ENCODE results near the gene NFATC2. TPM values are rescaled to one million over a fixed set of nuclear protein-coding genes. Genes with fewer than 3 reads are reported as not detected.

NFATC2 gene
- total RNA-seq, 3 donors from 2014 or later: 5.9 to 11.9 (median 10.2) TPM

GRCh38 chr20:51581571-51581970, 39.1 kb upstream of the NFATC2 start:
- H3K27ac ChIP-seq: no peak overlapping the region
- no peak overlapping the region for H3K4me3 ChIP-seq
- H3K4me1 ChIP-seq: no peaks in the 10 kb centered on the region
- no peaks in the 10 kb centered on the region for H3K36me3 ChIP-seq
- intact Hi-C loops (cut with DNase I; ENCODE audit: low total_unique reads): no loop called here
- no peaks in the 10 kb centered on the region for H3K27me3 ChIP-seq
- DNase-seq (ENCODE audit: low spot score in 2 of 2): no peak
- no peaks in the 10 kb centered on the region for H3K9me3 ChIP-seq
- no peak for TF ChIP-seq POLR2AphosphoS5 (IDR thresholded peaks at IDR 0.05)
- TF ChIP-seq POLR2A (IDR thresholded peaks at IDR 0.05): no peak
- TF ChIP-seq, protein P1, sequence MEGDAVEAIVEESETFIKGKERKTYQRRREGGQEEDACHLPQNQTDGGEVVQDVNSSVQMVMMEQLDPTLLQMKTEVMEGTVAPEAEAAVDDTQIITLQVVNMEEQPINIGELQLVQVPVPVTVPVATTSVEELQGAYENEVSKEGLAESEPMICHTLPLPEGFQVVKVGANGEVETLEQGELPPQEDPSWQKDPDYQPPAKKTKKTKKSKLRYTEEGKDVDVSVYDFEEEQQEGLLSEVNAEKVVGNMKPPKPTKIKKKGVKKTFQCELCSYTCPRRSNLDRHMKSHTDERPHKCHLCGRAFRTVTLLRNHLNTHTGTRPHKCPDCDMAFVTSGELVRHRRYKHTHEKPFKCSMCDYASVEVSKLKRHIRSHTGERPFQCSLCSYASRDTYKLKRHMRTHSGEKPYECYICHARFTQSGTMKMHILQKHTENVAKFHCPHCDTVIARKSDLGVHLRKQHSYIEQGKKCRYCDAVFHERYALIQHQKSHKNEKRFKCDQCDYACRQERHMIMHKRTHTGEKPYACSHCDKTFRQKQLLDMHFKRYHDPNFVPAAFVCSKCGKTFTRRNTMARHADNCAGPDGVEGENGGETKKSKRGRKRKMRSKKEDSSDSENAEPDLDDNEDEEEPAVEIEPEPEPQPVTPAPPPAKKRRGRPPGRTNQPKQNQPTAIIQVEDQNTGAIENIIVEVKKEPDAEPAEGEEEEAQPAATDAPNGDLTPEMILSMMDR (IDR thresholded peaks at IDR 0.05): no peak

DNA sequence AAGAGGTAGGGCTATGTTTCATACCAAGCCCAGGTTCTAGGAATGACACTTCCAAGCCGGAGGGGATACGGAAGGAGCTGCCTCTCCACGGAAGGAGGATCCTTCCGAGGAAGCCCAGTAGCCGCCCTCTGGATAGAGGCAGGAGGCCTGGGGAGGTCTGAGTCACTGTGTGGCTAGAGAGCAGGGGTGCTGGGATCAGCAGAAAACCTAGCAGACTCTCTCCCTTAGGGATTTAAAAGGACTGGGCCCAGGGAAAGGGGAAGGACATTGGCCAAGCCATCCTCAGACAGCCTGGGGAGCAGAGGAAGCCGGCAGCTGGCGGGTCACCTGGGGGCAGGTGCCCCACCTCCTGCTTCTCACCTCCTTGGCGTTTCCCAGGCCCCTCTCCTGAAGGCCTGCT, 36.6 kb upstream of the NFATC2 start:
- Histone ChIP-seq H3K4me3 (no peak overlapping the region), H3K27me3 (no peaks in the 10 kb centered on the region), H3K36me3 (no peaks in the 10 kb centered on the region), H3K9me3 (peaks cover 0 to 3% of the 10 kb centered on the region in 2 donors), H3K4me1 (no peaks in the 10 kb centered on the region), H3K27ac (no peak overlapping the region)
- intact Hi-C loops (cut with DNase I; ENCODE audit: low total_unique reads): no loop called here
- TF ChIP-seq POLR2A (IDR thresholded peaks at IDR 0.05) (no peak), POLR2AphosphoS5 (IDR thresholded peaks at IDR 0.05) (no peak)
- TF ChIP-seq, protein P1 (IDR thresholded peaks at IDR 0.05): no peak
- DNase-seq (ENCODE audit: low spot score in 2 of 2): no peak

DNA sequence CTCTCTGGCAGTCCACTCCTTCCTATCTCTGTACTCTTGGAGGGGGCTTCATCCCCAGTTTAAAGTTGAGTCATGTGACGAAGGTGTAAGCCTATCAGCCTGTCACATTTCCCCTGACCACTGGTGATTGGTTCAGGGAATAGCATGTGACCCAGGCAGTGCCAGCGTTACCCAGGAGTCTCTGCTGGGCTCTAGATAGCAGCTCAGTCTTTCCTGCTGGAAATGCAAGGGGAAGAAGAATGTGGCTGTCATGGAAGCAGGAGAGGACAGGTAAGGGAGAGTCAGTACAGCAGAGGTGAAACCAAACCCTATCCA, 35.6 kb upstream of the NFATC2 start:
- no peak overlapping the region for H3K4me3 ChIP-seq
- H3K4me1 ChIP-seq: no peaks in the 10 kb centered on the region
- H3K27me3 ChIP-seq: no peaks in the 10 kb centered on the region
- intact Hi-C loops (cut with DNase I; ENCODE audit: low total_unique reads): no loop called here
- no peaks in the 10 kb centered on the region for H3K36me3 ChIP-seq
- H3K27ac ChIP-seq: no peak overlapping the region
- TF ChIP-seq, protein P1 (IDR thresholded peaks at IDR 0.05): no peak
- no peak for TF ChIP-seq POLR2A (IDR thresholded peaks at IDR 0.05)
- TF ChIP-seq POLR2AphosphoS5 (IDR thresholded peaks at IDR 0.05): no peak
- H3K9me3 ChIP-seq: peaks cover 0 to 3% of the 10 kb centered on the region in 2 donors
- DNase-seq (ENCODE audit: low spot score in 2 of 2): no peak

DNA sequence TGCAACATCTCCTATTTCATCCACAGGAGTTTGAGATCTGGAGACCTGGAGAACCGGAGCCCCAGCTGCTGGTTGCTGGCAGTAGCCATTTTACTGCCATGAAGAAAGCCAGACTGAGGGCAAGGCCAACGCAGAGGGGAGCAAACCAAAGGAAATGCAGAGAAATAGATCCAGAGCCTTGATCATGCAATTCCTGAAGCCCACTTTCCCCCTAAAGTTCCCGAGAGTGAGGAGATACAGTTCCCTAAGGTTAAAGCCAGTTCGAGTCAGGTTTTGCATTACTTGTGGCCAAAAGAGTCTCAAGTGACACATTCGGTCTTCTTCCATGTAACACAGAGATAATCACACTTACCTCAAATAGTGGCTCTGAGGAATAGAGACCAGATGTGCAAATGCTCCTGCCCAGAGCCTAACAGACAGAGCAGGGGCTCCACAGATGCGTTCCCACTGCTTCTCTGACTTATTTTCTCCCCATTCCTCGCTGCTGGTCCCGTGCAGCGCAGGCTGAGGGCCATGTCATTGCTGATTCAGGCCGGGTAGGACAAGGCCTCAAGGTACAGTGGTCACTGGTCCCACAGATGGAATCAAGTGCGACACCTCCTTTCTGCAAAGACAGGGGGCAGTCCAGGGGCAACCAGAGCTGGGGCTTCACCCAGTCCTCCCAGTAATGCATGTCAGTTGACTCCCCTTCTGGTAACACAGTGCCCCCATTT, 35.1 kb upstream of the NFATC2 start:
- no peak for DNase-seq (ENCODE audit: low spot score in 2 of 2)
- Histone ChIP-seq H3K4me3 (no peak overlapping the region), H3K27me3 (no peaks in the 10 kb centered on the region), H3K36me3 (no peaks in the 10 kb centered on the region), H3K27ac (no peak overlapping the region), H3K9me3 (peaks cover 0 to 3% of the 10 kb centered on the region in 2 donors), H3K4me1 (no peaks in the 10 kb centered on the region)
- TF ChIP-seq POLR2AphosphoS5 (IDR thresholded peaks at IDR 0.05): no peak
- TF ChIP-seq, protein P1 (IDR thresholded peaks at IDR 0.05): no peak
- TF ChIP-seq POLR2A (IDR thresholded peaks at IDR 0.05): no peak
- intact Hi-C loops (cut with DNase I; ENCODE audit: low total_unique reads): no loop called here

DNA sequence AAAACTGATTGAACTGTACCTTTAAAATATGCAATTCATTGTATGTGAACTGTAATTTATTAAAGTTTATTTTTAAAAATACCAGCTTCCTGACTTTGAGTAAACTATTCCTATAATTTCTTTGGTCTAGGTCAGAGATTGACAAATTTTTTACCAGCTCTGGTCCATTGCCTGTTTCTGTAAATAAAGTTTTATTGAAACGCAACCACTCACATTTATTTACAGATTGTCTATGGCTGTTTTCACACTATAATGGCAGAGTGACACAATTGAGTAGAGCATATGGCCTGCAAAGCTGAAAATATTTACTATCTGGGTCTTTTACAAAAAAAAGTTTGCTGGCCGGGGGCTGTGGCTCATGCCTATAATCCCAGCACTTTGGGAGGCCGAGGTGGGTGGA, 33.0 kb upstream of the NFATC2 start:
- DNase-seq (ENCODE audit: low spot score in 2 of 2): no peak
- H3K36me3 ChIP-seq: no peaks in the 10 kb centered on the region
- intact Hi-C loops (cut with DNase I; ENCODE audit: low total_unique reads): no loop called here
- peaks cover 0 to 3% of the 10 kb centered on the region in 2 donors for H3K9me3 ChIP-seq
- no peak overlapping the region for H3K27ac ChIP-seq
- TF ChIP-seq, protein P1 (IDR thresholded peaks at IDR 0.05): no peak
- TF ChIP-seq POLR2AphosphoS5 (IDR thresholded peaks at IDR 0.05): no peak
- no peaks in the 10 kb centered on the region for H3K4me1 ChIP-seq
- H3K4me3 ChIP-seq: no peak overlapping the region
- H3K27me3 ChIP-seq: no peaks in the 10 kb centered on the region

Data from breast epithelium (tissue), 4 donors.